GM19025 (cell line): ENCODE results near the gene GZMA.
"Not testable (repeated sequence)": the region's sequence is repeated elsewhere in the genome, so short reads cannot be mapped to it uniquely, and the experiment has no call there.

Experiments used
- ATAC-seq: cut with Tn5 transposase; IDR thresholded peaks from one replicate; pipeline ENCODE4 v1.9.1; 2021; ENCODE audit warnings: mild to moderate bottlenecking, low read depth, moderate library complexity; ENCODE audit not compliant: unreplicated experiment

Gene GZMA

GRCh38 chr5:55102348-55102747, at the start of gene GZMA:
GZMA (plus strand) TSS chr5:55102646; CDS start chr5:55102683, 37 bp downstream.
- ATAC-seq, result no peak

GRCh38 chr5:55055183-55055582, 47.3 kb upstream of the GZMA start:
- ATAC-seq, result no peak

- ATAC-seq, result no peak
Observed at GRCh38 chr5:55062039-55062779, 40.2 kb upstream of the GZMA start.

- no peak for ATAC-seq
Observed at GRCh38 chr5:55063220-55063863, 39.1 kb upstream of the GZMA start.

- no peak for ATAC-seq
Observed at GRCh38 chr5:55063899-55064298, 38.5 kb upstream of the GZMA start.

- ATAC-seq, result no peak
Observed at GRCh38 chr5:55064523-55064922, 37.9 kb upstream of the GZMA start.

- no peak for ATAC-seq
Observed at GRCh38 chr5:55066277-55066676, 36.2 kb upstream of the GZMA start.

- ATAC-seq, result no peak
Observed at GRCh38 chr5:55070968-55071367, 31.5 kb upstream of the GZMA start.

- no peak for ATAC-seq
Observed at GRCh38 chr5:55071413-55071812, 31.0 kb upstream of the GZMA start.

- ATAC-seq, result no peak
Observed at GRCh38 chr5:55072666-55073065, 29.8 kb upstream of the GZMA start.

GRCh38 chr5:55073211-55073610, 29.2 kb upstream of the GZMA start:
- ATAC-seq, result no peak

- ATAC-seq, result no peak
Observed at GRCh38 chr5:55081541-55081940, 20.9 kb upstream of the GZMA start.

- not testable (repeated sequence) for ATAC-seq
Observed at GRCh38 chr5:55089301-55089700, 13.1 kb upstream of the GZMA start.

- ATAC-seq, result not testable (repeated sequence)
Observed at GRCh38 chr5:55091011-55091410, 11.4 kb upstream of the GZMA start.

- no peak for ATAC-seq
Observed at GRCh38 chr5:55096182-55096581, 6.3 kb upstream of the GZMA start.

- ATAC-seq, result no peak
Observed at GRCh38 chr5:55096861-55097260, 5.6 kb upstream of the GZMA start.

GRCh38 chr5:55101148-55101547, 1.3 kb upstream of the GZMA start:
- ATAC-seq, result not testable (repeated sequence)

GRCh38 chr5:55101556-55102276, 730 bp upstream of the GZMA start:
- ATAC-seq, result no peak

- no peak for ATAC-seq
Observed at GRCh38 chr5:55104036-55104772, 1.8 kb downstream of the GZMA start.

- ATAC-seq, result no peak
Observed at GRCh38 chr5:55104946-55105701, 2.7 kb downstream of the GZMA start.
